GOT3 (cell line): ENCODE results near the gene CNTNAP2.

Experiments
- DNase-seq: peaks from one replicate; lab custom pipeline; 2025; ENCODE audit warnings: mixed read lengths; lab: John Stamatoyannopoulos, UW

Gene CNTNAP2

DNA sequence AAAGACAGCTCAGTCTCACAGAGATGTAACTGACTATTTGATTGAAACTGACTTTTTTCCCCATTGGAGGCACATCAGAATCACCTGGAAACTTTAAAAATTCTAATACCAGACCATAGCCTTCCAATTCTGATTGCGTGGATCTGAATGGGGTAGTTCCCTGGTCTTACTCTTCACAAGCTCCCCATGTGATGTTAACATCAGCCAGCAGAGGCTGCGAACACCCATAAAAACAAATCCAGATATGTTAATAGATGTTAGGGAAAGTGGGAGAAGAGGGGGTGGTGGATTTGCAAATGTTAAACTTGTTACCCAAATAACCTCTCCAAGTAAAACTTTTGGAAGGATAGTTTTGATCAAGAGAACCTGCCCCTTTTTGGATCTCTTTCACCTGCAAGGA lies 1133.4 kb downstream of the CNTNAP2 start:
- DNase-seq: no peak

DNA sequence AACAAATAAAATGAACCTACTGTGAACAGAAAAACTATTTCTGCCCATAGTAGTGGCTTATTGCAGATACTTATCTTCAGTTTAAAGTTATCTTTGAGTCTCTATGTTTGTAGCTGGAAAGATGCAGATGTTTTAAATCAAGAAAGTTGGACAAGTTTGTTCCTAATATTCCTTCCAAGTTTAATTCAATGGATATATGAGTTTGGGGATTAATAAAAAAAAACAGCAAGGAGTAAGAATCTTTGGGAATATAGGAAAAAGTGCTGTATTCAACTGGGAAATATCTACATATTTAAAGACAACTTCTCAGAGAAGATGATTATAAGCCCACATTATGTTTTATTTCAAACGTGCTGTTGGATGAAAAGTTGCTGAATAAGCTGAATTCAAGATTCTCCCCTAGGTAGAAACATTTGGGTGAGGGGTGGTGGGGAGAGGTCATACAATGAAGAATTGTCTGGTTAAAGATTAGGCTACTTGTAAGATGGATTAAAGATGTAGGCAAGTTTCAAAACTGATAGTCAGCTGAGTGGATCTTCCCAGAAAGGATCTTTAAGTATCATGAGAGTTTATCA lies 1135.2 kb downstream of the CNTNAP2 start:
- DNase-seq: no peak

DNA sequence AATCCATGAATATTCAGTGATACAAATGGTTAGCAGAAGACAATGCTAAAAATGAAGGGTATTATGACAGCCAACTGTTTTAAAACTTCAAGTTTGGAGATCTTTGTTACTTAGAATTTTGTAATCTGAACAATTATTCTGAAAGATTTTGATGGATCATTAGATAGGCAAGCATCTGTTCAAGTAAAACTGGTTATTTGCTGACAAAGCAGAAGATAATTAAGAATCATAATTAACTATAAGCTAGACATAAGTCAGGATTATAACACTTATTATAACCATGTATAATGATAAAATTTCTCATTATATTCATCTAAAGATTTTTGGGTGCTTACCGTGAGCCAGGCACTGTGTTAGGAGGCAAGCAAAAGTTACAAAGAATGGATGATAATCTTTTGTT lies 1145.1 kb downstream of the CNTNAP2 start:
- no peak for DNase-seq

DNA sequence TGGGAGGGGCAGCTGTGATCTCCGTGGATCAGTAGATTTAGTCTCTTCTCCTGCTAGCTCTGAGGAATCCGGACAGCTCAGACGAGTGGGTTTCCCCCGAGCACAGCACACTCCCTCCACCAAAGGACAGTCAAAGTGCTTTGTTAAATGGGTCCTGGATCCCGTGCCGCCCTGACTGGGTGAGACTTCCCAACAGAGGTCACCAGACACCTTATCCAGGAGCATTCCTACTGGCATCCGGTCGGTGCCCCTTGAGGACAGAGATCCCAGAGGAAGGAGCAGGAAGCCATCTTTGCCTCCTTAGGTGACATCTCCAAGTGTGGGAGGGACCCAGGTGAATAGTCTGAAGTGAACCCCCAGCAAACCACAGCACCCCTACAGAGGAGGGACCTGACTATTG lies 1148.9 kb downstream of the CNTNAP2 start:
- no peak for DNase-seq

GRCh38 chr7:147276106-147276505 lies 1159.5 kb downstream of the CNTNAP2 start:
- DNase-seq: no peak

GRCh38 chr7:147276783-147277370 lies 1160.3 kb downstream of the CNTNAP2 start:
- DNase-seq: no peak

GRCh38 chr7:147279514-147279913 lies 1162.9 kb downstream of the CNTNAP2 start:
- DNase-seq: no peak

GRCh38 chr7:147279964-147280374 lies 1163.4 kb downstream of the CNTNAP2 start:
- no peak for DNase-seq

- no peak for DNase-seq
These were observed 1165.6 kb downstream of the CNTNAP2 start for GRCh38 chr7:147282204-147282603.

DNA sequence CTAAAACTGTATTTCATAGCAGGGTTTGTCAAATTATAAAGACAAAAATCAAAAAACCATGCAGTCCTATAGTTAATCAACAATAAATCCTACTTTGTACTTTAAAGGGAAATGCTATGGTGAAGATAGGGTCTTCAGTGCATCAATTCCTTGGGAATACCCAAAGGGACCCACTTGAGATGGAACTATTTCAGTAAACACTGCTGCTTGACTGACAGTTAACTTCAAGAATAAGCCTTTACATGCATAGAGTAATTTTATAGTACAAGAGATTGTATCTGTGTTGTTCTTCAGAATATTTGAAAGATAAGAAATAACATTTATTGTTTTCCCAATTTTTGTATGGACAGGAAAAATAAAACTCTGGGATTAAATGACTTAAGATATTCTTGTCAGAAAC lies 1179.6 kb downstream of the CNTNAP2 start:
- no peak for DNase-seq

DNA sequence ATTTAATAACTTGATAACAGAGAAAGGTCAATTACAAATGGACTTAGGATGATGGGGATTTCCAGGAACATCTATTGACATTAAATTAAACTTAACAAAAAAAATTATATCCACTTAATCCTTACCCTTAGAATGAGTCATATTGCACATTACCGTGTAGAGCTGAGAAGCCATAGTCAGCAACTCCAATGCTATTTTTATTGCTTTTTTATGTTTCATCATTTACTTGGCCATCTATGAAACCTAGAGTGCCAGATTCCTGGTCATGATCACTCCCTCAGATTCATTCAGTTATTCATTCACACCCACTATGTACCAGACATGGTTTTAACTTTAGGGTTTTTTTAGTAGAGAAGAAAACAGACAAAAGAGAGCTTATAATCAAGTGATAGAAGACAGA lies 1180.4 kb downstream of the CNTNAP2 start:
- DNase-seq: no peak

DNA sequence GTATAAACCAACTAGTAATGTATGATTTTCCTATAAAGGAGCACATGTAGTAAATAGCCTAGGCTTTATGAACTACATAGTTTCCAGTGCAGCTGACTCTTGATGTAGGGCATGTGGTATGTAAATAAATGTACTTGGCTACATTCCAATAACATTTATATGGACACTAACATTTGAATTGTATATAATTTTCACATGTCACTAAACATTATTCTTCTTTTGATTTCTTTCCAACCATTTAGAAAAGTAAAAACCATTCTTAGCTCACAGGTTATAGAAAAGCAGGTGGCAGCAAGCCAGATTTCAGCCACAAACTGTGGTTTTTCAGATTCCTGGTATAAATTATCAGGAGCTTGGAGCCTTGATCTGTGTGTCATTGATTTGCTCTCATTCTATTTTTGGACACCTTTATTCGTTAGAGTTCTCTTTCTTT lies 1182.0 kb downstream of the CNTNAP2 start:
- DNase-seq: no peak

DNA sequence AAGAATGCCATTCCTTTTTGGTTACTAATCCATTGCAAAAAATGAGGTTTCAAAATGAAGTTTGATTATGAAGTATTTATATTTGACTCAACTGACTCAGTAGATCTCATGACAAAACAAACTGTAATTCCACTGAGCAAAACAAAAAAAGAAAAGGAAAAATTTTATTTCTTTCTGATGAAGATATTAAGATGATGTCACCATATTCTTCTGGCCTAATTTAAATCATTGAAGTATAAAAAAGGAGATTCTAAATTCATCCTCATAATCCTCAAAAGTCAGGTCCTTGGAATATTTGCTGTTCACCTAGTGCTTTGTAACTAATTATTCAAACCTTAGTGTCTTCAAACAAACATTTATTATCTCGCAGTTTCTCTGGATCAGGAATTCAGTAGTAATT lies 1183.7 kb downstream of the CNTNAP2 start:
- DNase-seq: no peak

- no peak for DNase-seq
These were observed 1187.8 kb downstream of the CNTNAP2 start for GRCh38 chr7:147304376-147304775.

DNA sequence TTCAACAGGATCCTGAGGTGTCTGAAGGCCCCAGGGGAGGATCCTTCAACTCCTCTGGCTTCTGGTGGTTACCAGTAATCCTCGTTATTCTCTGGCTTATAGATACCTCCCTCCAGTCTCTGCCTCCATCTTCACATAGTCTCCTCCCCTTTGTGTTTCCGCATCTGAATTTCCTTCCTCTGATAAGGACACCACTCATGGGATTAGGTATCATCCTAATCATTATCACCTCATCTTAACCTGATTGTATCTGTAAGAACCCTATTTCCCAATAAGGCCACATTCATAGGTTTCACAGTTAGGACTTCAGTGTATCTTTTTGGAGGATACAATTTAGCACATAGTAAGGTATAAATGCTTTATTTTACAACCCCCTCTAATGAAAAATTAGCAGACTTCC lies 1189.2 kb downstream of the CNTNAP2 start:
- no peak for DNase-seq

DNA sequence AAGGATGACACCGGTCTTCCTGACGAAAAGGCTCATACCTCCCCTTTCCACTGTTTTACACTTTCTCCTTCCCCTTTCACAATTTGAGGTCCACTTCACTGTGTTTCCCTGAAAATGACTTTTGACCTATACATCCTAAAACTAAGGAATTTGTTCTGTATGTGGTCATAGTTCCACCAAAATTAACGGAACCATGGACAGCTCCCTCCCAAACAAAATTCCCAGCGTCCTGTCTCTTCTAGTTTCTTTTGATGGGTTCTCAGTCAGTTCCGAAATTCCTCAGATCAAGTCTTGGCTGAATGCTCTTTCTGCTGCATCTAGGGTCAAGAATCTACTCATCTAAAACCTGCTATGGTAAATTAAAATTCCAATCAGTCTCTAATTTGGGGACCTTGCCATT lies 1191.9 kb downstream of the CNTNAP2 start:
- DNase-seq: no peak

- no peak for DNase-seq
These were observed 1194.7 kb downstream of the CNTNAP2 start for GRCh38 chr7:147311336-147311735.

- DNase-seq: no peak
These were observed 1204.9 kb downstream of the CNTNAP2 start for GRCh38 chr7:147321504-147321903.

DNA sequence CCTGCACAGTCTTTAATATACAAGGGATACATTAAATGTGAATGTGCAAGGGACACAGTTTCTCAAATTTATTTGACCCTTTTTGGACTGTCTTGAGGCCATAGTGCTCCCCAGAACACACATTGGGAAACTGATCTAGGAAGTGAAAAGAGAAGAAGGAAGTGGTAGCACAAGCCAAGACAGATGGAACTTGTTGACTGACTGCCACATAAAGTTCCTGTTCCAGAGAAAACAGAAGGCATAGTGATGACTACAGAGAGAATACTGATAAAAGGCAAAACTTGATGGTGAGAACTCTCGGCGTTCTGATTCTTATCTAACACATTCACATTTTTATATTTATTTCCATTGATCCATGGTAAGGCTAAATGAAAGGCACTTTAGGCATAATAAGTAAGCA lies 1216.4 kb downstream of the CNTNAP2 start:
- no peak for DNase-seq

DNA sequence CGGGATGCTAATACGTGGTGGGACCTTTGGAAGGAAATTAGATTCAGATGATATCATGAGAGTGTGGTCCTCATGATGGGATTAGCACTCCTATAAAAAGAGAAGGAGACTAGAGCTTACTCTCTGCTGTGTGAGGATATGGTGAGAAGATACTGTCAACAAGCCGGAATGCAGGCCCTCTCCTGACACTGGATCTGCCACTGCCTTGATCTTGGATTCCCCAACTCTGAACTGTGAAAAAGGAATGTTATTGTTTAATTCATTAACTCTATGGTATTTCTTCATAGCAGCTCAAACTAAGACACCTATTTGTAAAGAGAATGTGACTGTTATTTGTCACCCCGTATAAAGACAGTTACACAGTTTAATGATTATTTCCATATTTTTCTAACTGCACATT lies 1246.5 kb downstream of the CNTNAP2 start:
- DNase-seq: no peak

- no peak for DNase-seq
These were observed 1259.6 kb downstream of the CNTNAP2 start for GRCh38 chr7:147376192-147376591.

DNA sequence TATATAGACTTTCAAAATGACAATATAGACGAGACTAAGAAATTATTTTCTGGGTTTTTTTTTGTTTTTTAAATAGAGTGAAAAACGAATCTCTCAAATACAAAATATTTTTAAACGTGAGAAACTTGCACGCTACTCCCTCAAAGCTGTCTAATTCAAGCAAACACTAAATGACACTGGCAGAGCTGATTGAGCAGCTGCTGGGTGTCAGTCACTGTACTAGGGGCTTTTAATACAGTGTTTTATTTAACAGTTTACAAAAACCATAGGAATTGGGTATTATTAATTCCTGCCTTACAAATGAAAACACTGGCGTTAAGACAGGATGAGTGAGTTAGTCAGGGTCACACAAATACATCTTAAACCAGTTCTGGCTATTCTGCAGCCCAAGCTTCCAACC lies 1264.3 kb downstream of the CNTNAP2 start:
- no peak for DNase-seq

GRCh38 chr7:147394329-147394728 lies 1277.7 kb downstream of the CNTNAP2 start:
- no peak for DNase-seq

DNA sequence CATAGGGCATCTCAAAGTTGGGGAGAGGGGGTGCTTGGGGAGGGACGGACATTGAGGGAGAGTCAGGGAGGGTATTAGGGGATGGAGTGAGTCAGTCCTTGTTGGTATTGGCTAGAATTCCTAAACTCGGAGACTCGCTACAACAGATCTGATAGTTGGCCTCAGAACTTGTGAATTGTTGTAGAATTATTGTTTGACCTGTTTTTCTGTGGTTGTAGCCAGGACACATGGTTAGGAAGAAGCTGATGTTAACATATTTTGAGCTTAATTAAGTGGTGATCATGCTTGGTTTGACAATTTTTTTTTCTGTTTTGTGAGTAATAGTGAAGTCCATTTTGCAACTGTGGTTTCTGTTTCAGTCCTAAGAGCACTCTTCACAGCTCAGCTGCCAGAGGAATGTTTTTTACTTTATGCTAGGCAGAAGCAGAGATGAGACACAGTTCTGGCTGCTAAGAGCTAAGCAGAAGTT lies 1283.7 kb downstream of the CNTNAP2 start:
- DNase-seq: no peak
